ENCODE measurements around the gene ELOVL5. TPM values are rescaled to one million over a fixed set of nuclear protein-coding genes. Genes with fewer than 3 reads are reported as not detected.

ELOVL5 gene
- polyA plus RNA-seq, 3 donors, result 44.7 to 97.1 (median 69.5) TPM

GRCh38 chr6:53333439-53334408, 15.0 kb downstream of the ELOVL5 start:
- Mint-ChIP-seq H3K36me3 (peaks cover 12 to 34% of the 10 kb centered on the region in 2 donors), H3K27ac (peak overlapping the region in 6 of 7 donors; percentile 12 to 82 (median 72)), H3K27me3 (ENCODE audit: low read depth in 3 of 3) (peaks cover 0 to 2% (median 0%) of the 10 kb centered on the region in 3 donors), H3K4me1 (peaks cover 56% of the 10 kb centered on the region), H3K9me3 (peaks cover 0 to 1% (median 0%) of the 10 kb centered on the region in 7 donors), H3K4me3 (no peak overlapping the region)
- H3K27me3 ChIP-seq (ENCODE audit: control insufficient read depth in 2 of 2, insufficient read depth in 2 of 2, low read length in 2 of 2), result no peaks in the 10 kb centered on the region
- DNase-seq, result peak in 1 of 3 donors; percentile 7
- H3K79me2 ChIP-seq (ENCODE audit: insufficient read depth, low read length), result peaks cover 99% of the 10 kb centered on the region
- H2AFZ ChIP-seq (ENCODE audit: insufficient read depth, low read depth, low read length, poor library complexity, severe bottlenecking), result no peak overlapping the region
- H3K4me2 ChIP-seq (replicated peaks; ENCODE audit: extremely low read depth, low read length, poor library complexity, severe bottlenecking), result no peak overlapping the region
- H3K27ac ChIP-seq (ENCODE audit: low read depth in 1 of 2, low read length in 2 of 2), result peak overlapping the region in 1 of 2 donors; percentile 15
- intact Hi-C loops (cut with micrococcal nuclease), result no loop called here
- H3K36me3 ChIP-seq (replicated peaks in 1 of 2; ENCODE audit: control insufficient read depth in 1 of 2, insufficient read depth in 2 of 2, low read length in 2 of 2), result peaks cover 7 to 8% of the 10 kb centered on the region in 2 donors
- H3K9me3 ChIP-seq (replicated peaks in 1 of 2; ENCODE audit: control insufficient read depth in 1 of 2, insufficient read depth in 1 of 2, low read length in 2 of 2), result no peaks in the 10 kb centered on the region
- H4K20me1 ChIP-seq (ENCODE audit: insufficient read depth, low read length), result peaks cover 94% of the 10 kb centered on the region
- no peak overlapping the region for H3K4me3 ChIP-seq (replicated peaks in 1 of 3; ENCODE audit: low read depth in 2 of 3, low read length in 3 of 3)
- WGBS (ENCODE audit: insufficient coverage), result 0% methylated on average over 1 of the region's 5 CpGs
- peaks cover 27 to 34% of the 10 kb centered on the region in 2 donors for H3K4me1 ChIP-seq (ENCODE audit: control insufficient read depth in 1 of 2, insufficient read depth in 2 of 2, low read length in 2 of 2)
- no peak overlapping the region for H3K9ac ChIP-seq (ENCODE audit: insufficient read depth, low read length, poor library complexity, severe bottlenecking)
- TF ChIP-seq, protein P1, sequence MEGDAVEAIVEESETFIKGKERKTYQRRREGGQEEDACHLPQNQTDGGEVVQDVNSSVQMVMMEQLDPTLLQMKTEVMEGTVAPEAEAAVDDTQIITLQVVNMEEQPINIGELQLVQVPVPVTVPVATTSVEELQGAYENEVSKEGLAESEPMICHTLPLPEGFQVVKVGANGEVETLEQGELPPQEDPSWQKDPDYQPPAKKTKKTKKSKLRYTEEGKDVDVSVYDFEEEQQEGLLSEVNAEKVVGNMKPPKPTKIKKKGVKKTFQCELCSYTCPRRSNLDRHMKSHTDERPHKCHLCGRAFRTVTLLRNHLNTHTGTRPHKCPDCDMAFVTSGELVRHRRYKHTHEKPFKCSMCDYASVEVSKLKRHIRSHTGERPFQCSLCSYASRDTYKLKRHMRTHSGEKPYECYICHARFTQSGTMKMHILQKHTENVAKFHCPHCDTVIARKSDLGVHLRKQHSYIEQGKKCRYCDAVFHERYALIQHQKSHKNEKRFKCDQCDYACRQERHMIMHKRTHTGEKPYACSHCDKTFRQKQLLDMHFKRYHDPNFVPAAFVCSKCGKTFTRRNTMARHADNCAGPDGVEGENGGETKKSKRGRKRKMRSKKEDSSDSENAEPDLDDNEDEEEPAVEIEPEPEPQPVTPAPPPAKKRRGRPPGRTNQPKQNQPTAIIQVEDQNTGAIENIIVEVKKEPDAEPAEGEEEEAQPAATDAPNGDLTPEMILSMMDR (IDR thresholded peaks at IDR 0.05), result no peak

DNA sequence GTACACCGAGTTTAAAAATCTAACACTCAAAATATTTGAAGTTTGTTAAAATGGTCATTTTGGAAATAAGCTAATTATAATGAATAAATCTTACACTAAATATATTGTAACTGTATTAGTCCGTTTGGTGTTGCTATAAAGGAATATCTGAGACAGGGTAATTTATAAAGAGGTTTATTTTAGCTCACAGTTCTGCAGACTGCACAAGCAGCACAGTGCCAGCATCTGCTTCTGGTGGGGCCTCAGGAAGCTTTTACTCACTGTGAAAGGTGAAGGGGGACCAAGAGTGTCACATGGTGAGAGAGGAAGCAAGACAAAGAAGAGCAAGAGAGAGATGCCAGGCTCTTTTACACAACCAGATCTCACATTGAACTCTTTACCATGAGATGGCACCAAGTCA, 17.1 kb downstream of the ELOVL5 start:
- no peaks in the 10 kb centered on the region for H3K27me3 ChIP-seq (ENCODE audit: control insufficient read depth in 2 of 2, insufficient read depth in 2 of 2, low read length in 2 of 2)
- H3K4me1 ChIP-seq (ENCODE audit: control insufficient read depth in 1 of 2, insufficient read depth in 2 of 2, low read length in 2 of 2), result peaks cover 26 to 30% of the 10 kb centered on the region in 2 donors
- H3K4me2 ChIP-seq (replicated peaks; ENCODE audit: extremely low read depth, low read length, poor library complexity, severe bottlenecking), result no peak overlapping the region
- no peak for DNase-seq
- TF ChIP-seq, protein P1 (IDR thresholded peaks at IDR 0.05), result no peak
- H3K79me2 ChIP-seq (ENCODE audit: insufficient read depth, low read length), result peaks cover 99% of the 10 kb centered on the region
- peaks cover 14 to 36% of the 10 kb centered on the region in 2 donors for H3K36me3 Mint-ChIP-seq
- H3K27ac ChIP-seq (ENCODE audit: low read depth in 1 of 2, low read length in 2 of 2), result no peak overlapping the region
- no CpG with 5 or more reads among the region's 2 CpGs for WGBS (ENCODE audit: insufficient coverage)
- H3K9me3 ChIP-seq (replicated peaks in 1 of 2; ENCODE audit: control insufficient read depth in 1 of 2, insufficient read depth in 1 of 2, low read length in 2 of 2), result no peaks in the 10 kb centered on the region
- peaks cover 57% of the 10 kb centered on the region for H3K4me1 Mint-ChIP-seq
- H3K9ac ChIP-seq (ENCODE audit: insufficient read depth, low read length, poor library complexity, severe bottlenecking), result no peak overlapping the region
- peaks cover 0 to 2% (median 0%) of the 10 kb centered on the region in 3 donors for H3K27me3 Mint-ChIP-seq (ENCODE audit: low read depth in 3 of 3)
- peak overlapping the region in 1 of 7 donors; percentile 64 for H3K27ac Mint-ChIP-seq
- H3K36me3 ChIP-seq (replicated peaks in 1 of 2; ENCODE audit: control insufficient read depth in 1 of 2, insufficient read depth in 2 of 2, low read length in 2 of 2), result peaks cover 1 to 3% of the 10 kb centered on the region in 2 donors
- intact Hi-C loops (cut with micrococcal nuclease), result no loop called here
- peaks cover 0 to 2% (median 0%) of the 10 kb centered on the region in 7 donors for H3K9me3 Mint-ChIP-seq
- H4K20me1 ChIP-seq (ENCODE audit: insufficient read depth, low read length), result peaks cover 92% of the 10 kb centered on the region
- no peak overlapping the region for H2AFZ ChIP-seq (ENCODE audit: insufficient read depth, low read depth, low read length, poor library complexity, severe bottlenecking)
- H3K4me3 ChIP-seq (replicated peaks in 1 of 3; ENCODE audit: low read depth in 2 of 3, low read length in 3 of 3), result no peak overlapping the region
- H3K4me3 Mint-ChIP-seq, result no peak overlapping the region

Measured in CD14-positive monocyte (primary cell).